Immature natural killer cell (primary cell): ENCODE data around the gene TRIM52. TPM values are rescaled to one million over a fixed set of nuclear protein-coding genes. Genes with fewer than 3 reads are reported as not detected.
A peak's percentile ranks its signal among the peaks of the same experiment; 100 is the strongest.
"Not testable (repeated sequence)": the region's sequence is repeated elsewhere in the genome, so short reads cannot be mapped to it uniquely, and the experiment has no call there.

Experiments
- DNase-seq, 3 donors: peaks; one replicate each; pipeline ENCODE4 v3.0.0; 2022; ENCODE audit warnings: mixed read lengths in 1 of 3
- H3K27ac Mint-ChIP-seq, 6 donors: one replicate each; pipeline ENCODE4 v1.8.0; 2020; ENCODE audit warnings: mixed read lengths in 6 of 6, mild to moderate bottlenecking in 5 of 6, inconsistent platforms in 4 of 6, moderate library complexity in 3 of 6
- H3K27me3 Mint-ChIP-seq, 3 donors: one replicate each; pipeline ENCODE4 v1.8.0; 2020 to 2021; ENCODE audit warnings: low read depth in 3 of 3, mild to moderate bottlenecking in 3 of 3, mixed read lengths in 3 of 3, moderate library complexity in 3 of 3, inconsistent platforms in 1 of 3
- H3K36me3 Mint-ChIP-seq, 3 donors: one replicate each; pipeline ENCODE4 v1.8.0; 2020; ENCODE audit warnings: mixed read lengths in 3 of 3, inconsistent platforms in 2 of 3, mild to moderate bottlenecking in 2 of 3
- H3K4me1 Mint-ChIP-seq, 2 donors: one replicate each; pipeline ENCODE4 v1.8.0; 2020; ENCODE audit warnings: inconsistent platforms in 2 of 2, mild to moderate bottlenecking in 2 of 2, mixed read lengths in 2 of 2, moderate library complexity in 1 of 2
- H3K4me3 Mint-ChIP-seq, 5 donors: one replicate each; pipeline ENCODE4 v1.8.0; 2020; ENCODE audit warnings: mild to moderate bottlenecking in 5 of 5, mixed read lengths in 5 of 5, inconsistent platforms in 3 of 5, moderate library complexity in 3 of 5
- H3K9me3 Mint-ChIP-seq, 6 donors: one replicate each; pipeline ENCODE4 v1.8.0; 2020; ENCODE audit warnings: mild to moderate bottlenecking in 6 of 6, mixed read lengths in 6 of 6, inconsistent platforms in 4 of 6, moderate library complexity in 3 of 6
- polyA plus RNA-seq, 3 donors: library from polyadenylated mRNA; unstranded; fragments of 300-500 nt; fragmentation: Illumina TruSeq; gene quantifications; one replicate each; pipeline ENCODE4 v1.2.3, GENCODE V29; 2021

TRIM52 gene
- polyA plus RNA-seq, 3 donors from 2014 or later, result 16.0 to 42.6 (median 18.0) TPM

DNA sequence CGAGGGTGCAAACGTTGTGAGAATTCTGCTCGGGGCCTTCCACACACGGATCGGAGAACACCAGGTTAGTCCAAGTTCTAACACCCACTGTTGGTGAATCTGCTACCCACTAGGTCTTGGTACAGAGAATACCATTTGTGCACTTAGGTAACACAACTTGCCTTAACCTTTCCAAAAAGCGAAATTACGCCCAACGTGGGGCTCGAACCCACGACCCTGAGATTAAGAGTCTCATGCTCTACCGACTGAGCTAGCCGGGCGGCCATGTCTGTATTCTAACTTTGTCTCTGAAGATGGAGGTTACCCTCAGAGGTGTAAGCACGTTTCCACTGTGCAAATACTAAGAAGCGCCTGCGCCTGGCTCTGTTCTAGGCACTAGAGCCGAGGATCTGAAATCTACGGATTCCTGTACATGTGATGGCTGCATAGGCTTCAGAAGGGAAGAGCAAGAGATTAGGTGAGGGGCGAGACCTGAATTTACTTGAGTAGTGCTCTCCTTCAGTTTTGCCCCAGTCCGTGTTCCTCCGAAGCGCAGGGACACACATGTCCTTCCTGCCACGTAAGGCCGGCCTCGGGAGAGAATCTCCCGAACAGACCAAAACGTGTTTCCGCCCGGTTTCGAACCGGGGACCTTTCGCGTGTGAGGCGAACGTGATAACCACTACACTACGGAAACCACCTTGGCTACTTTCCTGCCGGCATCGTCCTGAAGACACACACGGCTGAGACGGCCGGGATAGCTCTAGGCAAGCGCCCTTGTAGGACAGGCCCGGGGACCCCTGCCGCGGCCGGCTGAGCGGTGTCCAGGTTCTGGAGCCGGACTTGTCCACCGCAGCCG is 38.9 kb downstream of the TRIM52 start:
- peaks cover 69 to 74% of the 10 kb centered on the region in 2 donors for H3K4me1 Mint-ChIP-seq
- H3K27ac Mint-ChIP-seq, result peak overlapping the region; percentile 96 to 100 (median 98)
- H3K27me3 Mint-ChIP-seq, result peaks cover 49 to 65% (median 54%) of the 10 kb centered on the region in 3 donors
- no peaks in the 10 kb centered on the region for H3K36me3 Mint-ChIP-seq
- peaks cover 0 to 13% (median 5%) of the 10 kb centered on the region in 6 donors for H3K9me3 Mint-ChIP-seq
- DNase-seq, result peak; percentile 94 to 95 (median 95)
- H3K4me3 Mint-ChIP-seq, result peak overlapping the region; percentile 88 to 96 (median 95)

- peaks cover 76 to 80% of the 10 kb centered on the region in 2 donors for H3K4me1 Mint-ChIP-seq
- DNase-seq, result peak; percentile 76 to 84 (median 79)
- H3K9me3 Mint-ChIP-seq, result peaks cover 0 to 13% (median 5%) of the 10 kb centered on the region in 6 donors
- no peaks in the 10 kb centered on the region for H3K36me3 Mint-ChIP-seq
- H3K27ac Mint-ChIP-seq, result peak overlapping the region; percentile 96 to 100 (median 98)
- H3K4me3 Mint-ChIP-seq, result peak overlapping the region; percentile 88 to 96 (median 95)
- peaks cover 49 to 66% (median 55%) of the 10 kb centered on the region in 3 donors for H3K27me3 Mint-ChIP-seq
These were observed 39.7 kb downstream of the TRIM52 start for GRCh38 chr5:181221105-181221791.

DNA sequence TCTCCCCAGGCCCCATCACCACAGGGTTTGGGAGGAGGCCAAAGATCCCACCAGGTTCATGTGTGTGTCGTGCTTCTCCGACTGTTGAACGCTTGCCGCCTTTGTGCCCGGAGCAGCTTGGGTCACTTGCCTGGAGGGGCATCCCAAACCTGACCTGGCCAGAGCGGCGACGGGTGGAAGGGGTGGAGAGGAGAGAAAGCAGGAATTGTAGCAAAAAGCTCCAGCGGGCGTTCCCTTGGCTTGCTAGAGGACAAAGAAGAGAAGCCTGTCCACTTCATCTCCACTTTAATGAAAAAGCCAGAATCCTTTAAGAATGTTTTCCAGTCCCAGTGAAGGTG is 40.8 kb downstream of the TRIM52 start:
- Mint-ChIP-seq H3K4me1 (peaks cover 70 to 75% of the 10 kb centered on the region in 2 donors), H3K4me3 (peak overlapping the region in 2 of 5 donors; percentile 25 to 38), H3K27ac (peak overlapping the region in 4 of 6 donors; percentile 36 to 100 (median 76)), H3K27me3 (peaks cover 49 to 66% (median 56%) of the 10 kb centered on the region in 3 donors), H3K9me3 (peaks cover 0 to 13% (median 5%) of the 10 kb centered on the region in 6 donors), H3K36me3 (no peaks in the 10 kb centered on the region)
- no peak for DNase-seq

DNA sequence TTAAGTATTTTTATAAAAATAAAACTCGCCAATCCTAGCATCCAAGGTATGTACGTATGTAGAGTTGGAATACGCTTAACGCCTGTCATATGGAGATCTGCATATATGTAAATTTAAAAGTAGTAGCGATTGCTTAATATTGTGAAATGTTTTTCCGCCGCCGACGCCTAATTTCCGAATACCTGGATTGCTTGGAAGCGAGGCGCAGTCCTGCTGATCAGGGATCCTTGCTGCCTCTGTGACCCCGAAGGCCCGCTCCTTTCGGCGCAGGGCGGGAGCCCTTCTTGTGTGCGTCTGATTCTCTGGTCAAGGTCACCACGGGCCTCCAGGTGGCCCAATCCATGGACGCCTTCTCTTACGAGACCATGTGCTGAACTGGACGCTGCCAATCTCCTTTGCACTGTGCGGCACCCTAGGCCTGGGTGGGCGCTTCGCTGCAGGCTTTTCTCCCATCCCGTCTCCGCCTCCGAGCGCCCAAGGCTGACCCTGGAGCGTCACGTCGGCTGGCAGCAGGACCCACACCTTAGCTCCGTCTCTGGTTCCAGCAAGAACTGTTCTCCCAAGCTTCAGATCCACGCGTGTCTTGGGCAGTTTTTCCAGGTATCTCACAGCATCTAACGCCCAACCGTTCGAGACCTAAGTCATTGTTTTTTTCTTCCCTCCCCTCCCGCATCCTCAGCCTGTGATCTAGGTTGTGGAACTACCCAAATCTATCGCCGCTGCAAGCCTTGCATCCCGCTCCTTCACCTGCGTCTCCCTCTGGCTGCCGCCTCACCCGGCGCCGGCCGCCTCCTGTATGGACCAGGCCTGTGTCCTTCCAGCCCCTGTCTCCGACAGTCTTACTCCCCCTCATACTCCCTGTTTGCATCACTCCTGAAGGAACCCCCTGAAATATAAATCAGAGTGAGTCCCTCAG is 41.4 kb downstream of the TRIM52 start:
- Mint-ChIP-seq H3K27ac (peak overlapping the region in 5 of 6 donors; percentile 12 to 100 (median 80)), H3K9me3 (peaks cover 0 to 13% (median 5%) of the 10 kb centered on the region in 6 donors), H3K4me1 (peaks cover 65 to 69% of the 10 kb centered on the region in 2 donors), H3K27me3 (peaks cover 49 to 67% (median 56%) of the 10 kb centered on the region in 3 donors), H3K36me3 (no peaks in the 10 kb centered on the region), H3K4me3 (peak overlapping the region in 4 of 5 donors; percentile 35 to 55 (median 42))
- DNase-seq, result no peak

DNA sequence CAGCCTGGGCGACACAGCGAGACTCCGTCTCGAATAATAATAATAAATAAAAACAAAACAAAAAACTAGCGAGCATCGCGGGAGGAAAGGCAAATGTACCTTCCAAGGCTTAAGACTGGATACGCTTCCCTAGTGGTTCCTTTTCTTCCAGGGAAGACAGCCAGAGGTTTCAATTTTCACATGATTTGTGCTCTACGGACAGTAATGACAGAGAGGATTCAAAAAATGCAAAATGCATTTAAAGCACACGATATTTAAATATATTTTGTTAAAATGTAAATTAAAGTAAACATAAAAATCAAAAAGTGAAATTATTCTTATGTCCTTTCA is 42.2 kb downstream of the TRIM52 start:
- Mint-ChIP-seq H3K27me3 (peaks cover 49 to 63% (median 54%) of the 10 kb centered on the region in 3 donors), H3K4me1 (peaks cover 58 to 61% of the 10 kb centered on the region in 2 donors)

GRCh38 chr5:181217803-181218062 is 43.2 kb downstream of the TRIM52 start:
- no peak for DNase-seq
- H3K27ac Mint-ChIP-seq, result peak overlapping the region; percentile 90 to 98 (median 97)
- peaks cover 42 to 59% (median 47%) of the 10 kb centered on the region in 3 donors for H3K27me3 Mint-ChIP-seq

More for the DNA sequence above, 42.2 kb downstream of the TRIM52 start:
- H3K36me3 Mint-ChIP-seq, result no peaks in the 10 kb centered on the region
- H3K9me3 Mint-ChIP-seq, result peaks cover 0 to 13% (median 5%) of the 10 kb centered on the region in 6 donors
- no peak for DNase-seq
- H3K4me3 Mint-ChIP-seq, result peak overlapping the region; percentile 93 to 97 (median 96)
- H3K27ac Mint-ChIP-seq, result peak overlapping the region in 5 of 6 donors; percentile 90 to 97 (median 97)

GRCh38 chr5:181217111-181217802 is 43.7 kb downstream of the TRIM52 start:
- H3K36me3 Mint-ChIP-seq, result no peaks in the 10 kb centered on the region
- peaks cover 48 to 49% of the 10 kb centered on the region in 2 donors for H3K4me1 Mint-ChIP-seq
- peak overlapping the region; percentile 93 to 97 (median 96) for H3K4me3 Mint-ChIP-seq
- peaks cover 37 to 55% (median 42%) of the 10 kb centered on the region in 3 donors for H3K27me3 Mint-ChIP-seq
- DNase-seq, result peak; percentile 67 to 75 (median 72)
- H3K27ac Mint-ChIP-seq, result peak overlapping the region; percentile 90 to 98 (median 97)
- H3K9me3 Mint-ChIP-seq, result peaks cover 0 to 11% (median 4%) of the 10 kb centered on the region in 6 donors

More at GRCh38 chr5:181217803-181218062, 43.2 kb downstream of the TRIM52 start:
- H3K9me3 Mint-ChIP-seq, result peaks cover 0 to 13% (median 5%) of the 10 kb centered on the region in 6 donors
- peak overlapping the region; percentile 93 to 97 (median 96) for H3K4me3 Mint-ChIP-seq
- H3K36me3 Mint-ChIP-seq, result no peaks in the 10 kb centered on the region
- peaks cover 52 to 54% of the 10 kb centered on the region in 2 donors for H3K4me1 Mint-ChIP-seq

DNA sequence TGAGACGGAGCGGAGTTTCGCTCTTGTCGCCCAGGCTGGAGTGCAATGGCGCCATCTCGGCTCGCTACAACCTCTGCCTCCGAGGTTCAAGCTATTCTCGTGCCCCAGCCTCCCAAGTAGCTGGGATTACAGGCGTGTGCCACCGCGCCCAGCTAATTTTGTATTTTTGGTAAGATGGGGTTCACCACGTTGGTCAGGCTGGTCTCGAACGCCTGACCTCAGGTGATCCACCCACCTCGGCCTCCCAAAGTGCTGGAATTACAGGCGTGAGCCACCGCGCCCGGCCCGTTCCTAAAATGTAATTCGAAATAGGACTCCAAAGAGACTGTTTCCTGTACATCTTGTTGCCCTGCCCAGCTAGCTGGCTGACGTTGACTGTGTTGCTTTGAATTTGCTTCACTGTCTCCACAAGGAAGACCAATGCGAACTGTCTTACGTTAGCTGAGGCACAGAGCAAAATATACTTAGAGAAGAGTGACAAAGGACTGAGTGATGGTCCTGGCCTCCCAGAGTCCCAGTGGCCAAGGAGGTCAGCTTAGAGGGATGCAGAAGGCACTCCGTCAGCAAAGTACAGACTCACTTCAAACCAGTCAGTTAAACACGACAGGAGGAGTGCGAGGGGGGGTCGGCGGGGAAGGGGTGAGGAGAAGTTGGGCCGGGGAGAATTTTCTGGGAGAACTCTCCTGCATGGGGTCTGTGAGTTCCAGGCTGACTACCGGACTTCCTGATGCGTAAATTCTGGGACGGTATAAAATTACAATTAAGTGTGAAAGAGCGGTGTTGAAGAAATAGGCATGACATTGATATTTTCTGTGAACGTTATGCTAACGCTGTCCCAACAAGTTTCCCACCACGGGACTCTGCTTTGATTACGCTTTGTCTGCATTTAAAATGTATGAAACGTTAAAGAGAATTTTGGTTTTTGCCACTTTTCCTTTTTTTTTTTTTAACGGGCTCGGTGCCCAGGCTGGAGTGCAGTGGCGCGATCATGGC is 44.6 kb downstream of the TRIM52 start:
- peaks cover 39% of the 10 kb centered on the region in 2 donors for H3K4me1 Mint-ChIP-seq
- H3K9me3 Mint-ChIP-seq, result peaks cover 0 to 7% (median 1%) of the 10 kb centered on the region in 6 donors
- H3K36me3 Mint-ChIP-seq, result no peaks in the 10 kb centered on the region
- peak overlapping the region; percentile 93 to 97 (median 96) for H3K4me3 Mint-ChIP-seq
- peak overlapping the region; percentile 80 to 97 (median 90) for H3K27ac Mint-ChIP-seq
- peak in 1 of 3 donors; percentile 35 for DNase-seq
- peaks cover 27 to 45% (median 32%) of the 10 kb centered on the region in 3 donors for H3K27me3 Mint-ChIP-seq

DNA sequence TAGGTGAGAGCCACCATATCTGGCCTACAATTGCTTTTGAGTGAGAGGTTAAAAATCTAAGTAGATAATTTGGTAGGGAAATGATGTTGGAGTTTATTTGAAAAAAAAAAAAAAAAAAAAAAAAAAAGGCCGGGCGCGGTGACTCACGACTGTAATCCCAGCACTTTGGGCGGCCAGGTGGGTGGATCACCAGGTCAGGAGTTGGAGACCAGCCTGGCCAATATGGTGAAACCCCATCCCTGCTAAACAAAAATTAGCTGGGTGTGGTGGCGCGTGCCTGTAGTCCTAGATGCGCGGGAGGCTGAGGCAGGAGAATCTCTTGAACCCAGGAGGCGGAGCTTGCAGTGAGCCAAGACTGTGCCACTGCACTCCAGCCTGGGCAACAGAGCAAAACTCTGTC is 46.7 kb downstream of the TRIM52 start:
- not testable (repeated sequence) for H3K27ac Mint-ChIP-seq, H3K4me3 Mint-ChIP-seq

GRCh38 chr5:181212934-181213333 is 48.0 kb downstream of the TRIM52 start:
- H3K36me3 Mint-ChIP-seq, result no peaks in the 10 kb centered on the region
- H3K27me3 Mint-ChIP-seq, result peaks cover 10 to 24% (median 20%) of the 10 kb centered on the region in 3 donors
- H3K4me1 Mint-ChIP-seq, result peaks cover 22 to 23% of the 10 kb centered on the region in 2 donors
- no peak overlapping the region for H3K27ac Mint-ChIP-seq
- DNase-seq, result no peak
- peaks cover 0 to 1% (median 0%) of the 10 kb centered on the region in 6 donors for H3K9me3 Mint-ChIP-seq
- H3K4me3 Mint-ChIP-seq, result no peak overlapping the region

More for the DNA sequence above, 46.7 kb downstream of the TRIM52 start:
- not testable (repeated sequence) for DNase-seq, H3K36me3 Mint-ChIP-seq, H3K9me3 Mint-ChIP-seq
- Mint-ChIP-seq H3K4me1 (peaks cover 26 to 29% of the 10 kb centered on the region in 2 donors), H3K27me3 (peaks cover 18 to 29% (median 25%) of the 10 kb centered on the region in 3 donors)

GRCh38 chr5:181212080-181212479 is 48.9 kb downstream of the TRIM52 start:
- DNase-seq, result no peak
- H3K4me1 Mint-ChIP-seq, result peaks cover 20 to 23% of the 10 kb centered on the region in 2 donors
- H3K36me3 Mint-ChIP-seq, result no peaks in the 10 kb centered on the region
- no peak overlapping the region for H3K27ac Mint-ChIP-seq
- no peak overlapping the region for H3K4me3 Mint-ChIP-seq
- peaks cover 12 to 24% (median 20%) of the 10 kb centered on the region in 3 donors for H3K27me3 Mint-ChIP-seq
- no peaks in the 10 kb centered on the region for H3K9me3 Mint-ChIP-seq
